Lung (tissue), 12 donors: ENCODE measurements around the gene DNER. TPM values are rescaled to one million over a fixed set of nuclear protein-coding genes. Genes with fewer than 3 reads are reported as not detected.
"Not testable (repeated sequence)": the region's sequence is repeated elsewhere in the genome, so short reads cannot be mapped to it uniquely, and the experiment has no call there.

ENCODE experiments used
- ATAC-seq: fragments of 200-7000 bp; cut with Tn5 transposase; one replicate; pipeline ENCODE4 v1.9.1; 2020; ENCODE audit warnings: moderate number of reproducible peaks; ENCODE audit not compliant: insufficient read depth, low FRiP score
- DNase-seq, 3 donors: peaks; one replicate each; pipeline ENCODE4 v3.0.0-alpha.2; 2013 to 2017
- H3K27ac ChIP-seq, 2 donors: one replicate each; pipeline ENCODE4 v1.5.1; 2013; ENCODE audit warnings: mild to moderate bottlenecking in 2 of 2, moderate library complexity in 2 of 2, control low read depth in 1 of 2, inconsistent platforms in 1 of 2, low read depth in 1 of 2, low read length in 1 of 2
- H3K27me3 ChIP-seq, 3 donors: one replicate each; pipeline ENCODE4 v1.5.1; 2013; ENCODE audit warnings: low read length in 2 of 3; ENCODE audit not compliant: control insufficient read depth in 3 of 3, insufficient read depth in 3 of 3
- H3K36me3 ChIP-seq, 4 donors: one replicate each; pipeline ENCODE4 v1.5.1; 2013; ENCODE audit warnings: low read length in 4 of 4, mild to moderate bottlenecking in 1 of 4, moderate library complexity in 1 of 4; ENCODE audit not compliant: control insufficient read depth in 4 of 4, insufficient read depth in 4 of 4
- H3K4me1 ChIP-seq, 5 donors: one replicate each; pipeline ENCODE4 v1.5.1; 2013; ENCODE audit warnings: low read length in 5 of 5, mild to moderate bottlenecking in 2 of 5, moderate library complexity in 1 of 5; ENCODE audit not compliant: control insufficient read depth in 5 of 5, insufficient read depth in 5 of 5
- H3K4me3 ChIP-seq: one replicate; pipeline ENCODE4 v1.5.1; 2013; ENCODE audit warnings: mild to moderate bottlenecking, control low read depth, moderate library complexity
- H3K9ac ChIP-seq, 2 donors: one replicate each; pipeline ENCODE4 v1.5.1; 2013; ENCODE audit warnings: low read length in 2 of 2, control low read depth in 1 of 2; ENCODE audit not compliant: insufficient read depth in 1 of 2
- H3K9me3 ChIP-seq, 4 donors: one replicate each; pipeline ENCODE4 v1.5.1; 2013; ENCODE audit warnings: low read length in 3 of 4, mild to moderate bottlenecking in 1 of 4, moderate library complexity in 1 of 4; ENCODE audit not compliant: control insufficient read depth in 4 of 4, insufficient read depth in 3 of 4
- WGBS, 2 donors: extraction: QIAGEN DNeasy Blood & Tissue Kit; methylation state at CpG; one replicate each; pipeline ENCODE4 v1.1.7; 2013; 5-methylcytosine and 5-hydroxymethylcytosine counted together
- polyA plus RNA-seq, 2 donors: library from polyadenylated mRNA; stranded (reverse); fragments of 200-250 nt; gene quantifications; one replicate each; pipeline ENCODE4 v1.2.1, GENCODE V29; 2013
- total RNA-seq, 2 donors: library from RNA; depleted of rRNA in 1 of 2; stranded (reverse); fragments of >200 nt in 1 of 2; gene quantifications; one replicate each; pipeline ENCODE4 v1.2.1, GENCODE V29; 2014 to 2021
- TF ChIP-seq, protein P1 (sequence below): IDR thresholded peaks from 2 replicates; pipeline ENCODE4 v1.5.1; 2012; ENCODE audit warnings: mild to moderate bottlenecking; ENCODE audit errors: control extremely low read depth, extremely low read depth
- donor health status: control.
- donor health status: control.
- donor health status: Bipolar disorder and iron deficiency.
- donor health status: healthy.
- donor health status: DM: yes; HTN: yes; CAD: no.

The DNER gene
- total and polyA plus RNA-seq, 4 donors, result 0.63 to 5.8 (median 3.3) TPM

- Histone ChIP-seq H3K9ac (no peak overlapping the region), H3K4me3 (no peak overlapping the region), H3K4me1 (no peaks in the 10 kb centered on the region), H3K27ac (no peak overlapping the region), H3K9me3 (no peaks in the 10 kb centered on the region), H3K36me3 (no peaks in the 10 kb centered on the region), H3K27me3 (no peaks in the 10 kb centered on the region)
- WGBS, 2 donors, result 89 to 90% methylated on average over 8 of the region's 8 CpGs
- no peak for ATAC-seq
- no peak for DNase-seq
- TF ChIP-seq, protein P1, sequence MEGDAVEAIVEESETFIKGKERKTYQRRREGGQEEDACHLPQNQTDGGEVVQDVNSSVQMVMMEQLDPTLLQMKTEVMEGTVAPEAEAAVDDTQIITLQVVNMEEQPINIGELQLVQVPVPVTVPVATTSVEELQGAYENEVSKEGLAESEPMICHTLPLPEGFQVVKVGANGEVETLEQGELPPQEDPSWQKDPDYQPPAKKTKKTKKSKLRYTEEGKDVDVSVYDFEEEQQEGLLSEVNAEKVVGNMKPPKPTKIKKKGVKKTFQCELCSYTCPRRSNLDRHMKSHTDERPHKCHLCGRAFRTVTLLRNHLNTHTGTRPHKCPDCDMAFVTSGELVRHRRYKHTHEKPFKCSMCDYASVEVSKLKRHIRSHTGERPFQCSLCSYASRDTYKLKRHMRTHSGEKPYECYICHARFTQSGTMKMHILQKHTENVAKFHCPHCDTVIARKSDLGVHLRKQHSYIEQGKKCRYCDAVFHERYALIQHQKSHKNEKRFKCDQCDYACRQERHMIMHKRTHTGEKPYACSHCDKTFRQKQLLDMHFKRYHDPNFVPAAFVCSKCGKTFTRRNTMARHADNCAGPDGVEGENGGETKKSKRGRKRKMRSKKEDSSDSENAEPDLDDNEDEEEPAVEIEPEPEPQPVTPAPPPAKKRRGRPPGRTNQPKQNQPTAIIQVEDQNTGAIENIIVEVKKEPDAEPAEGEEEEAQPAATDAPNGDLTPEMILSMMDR, result no peak
Observed at GRCh38 chr2:229340086-229340760, 374.1 kb downstream of the DNER start.

DNA sequence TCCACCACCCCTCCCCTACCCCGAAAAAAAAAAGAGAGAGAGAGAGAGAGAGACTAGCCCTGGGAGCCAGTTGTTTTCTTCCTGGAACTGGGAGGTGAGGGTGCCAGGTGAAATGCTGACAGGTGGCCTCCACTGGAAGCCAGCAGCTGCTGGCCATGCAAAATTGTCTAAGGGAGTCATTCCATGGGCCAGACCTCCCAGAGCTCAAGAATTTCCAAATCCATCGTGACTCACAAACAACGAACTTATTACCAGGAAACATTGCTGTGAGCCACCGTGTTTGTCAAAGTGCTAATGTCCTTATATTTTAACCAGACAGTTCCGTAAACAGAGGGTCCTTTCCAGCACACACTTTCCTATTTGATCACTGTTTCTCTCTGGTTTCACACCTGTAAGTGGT, 374.7 kb downstream of the DNER start:
- no peaks in the 10 kb centered on the region for H3K9me3 ChIP-seq
- H3K27ac ChIP-seq, result no peak overlapping the region
- ATAC-seq, result no peak
- no peaks in the 10 kb centered on the region for H3K27me3 ChIP-seq
- H3K36me3 ChIP-seq, result no peaks in the 10 kb centered on the region
- no peak overlapping the region for H3K4me3 ChIP-seq
- no peaks in the 10 kb centered on the region for H3K4me1 ChIP-seq
- WGBS, 2 donors, result 85 to 91% methylated on average over 5 of the region's 5 CpGs
- no peak for DNase-seq
- TF ChIP-seq, protein P1, result no peak
- no peak overlapping the region for H3K9ac ChIP-seq

- ATAC-seq, H3K4me3 ChIP-seq, H3K9ac ChIP-seq, H3K36me3 ChIP-seq, H3K27ac ChIP-seq, H3K27me3 ChIP-seq, DNase-seq, H3K4me1 ChIP-seq, H3K9me3 ChIP-seq: not testable (repeated sequence)
- 92 to 96% methylated on average over 4 of the region's 4 CpGs for WGBS, 2 donors
Observed at GRCh38 chr2:229339171-229339570, 375.2 kb downstream of the DNER start.

DNA sequence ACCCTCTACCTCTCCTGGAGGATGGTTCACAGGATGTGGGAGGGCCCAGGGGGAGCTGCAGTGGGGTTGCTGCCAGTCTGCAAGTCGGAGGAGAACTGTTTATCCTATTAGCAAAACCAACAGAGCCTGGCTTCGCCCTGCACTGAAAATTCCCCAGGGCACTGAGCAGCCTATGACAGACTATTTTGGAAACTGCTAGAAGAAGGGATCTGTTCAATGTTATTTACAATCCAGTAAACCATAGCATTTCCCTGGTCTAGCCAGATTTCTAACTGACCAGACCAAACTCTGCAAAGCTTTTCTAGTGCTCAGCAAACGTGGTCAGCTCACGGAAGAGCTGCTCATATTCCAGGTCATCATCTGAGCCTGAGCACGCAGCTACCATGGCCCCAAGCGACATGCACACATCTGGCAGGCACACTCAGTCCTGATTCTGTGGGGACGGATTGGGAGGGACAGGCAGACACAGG, 378.4 kb downstream of the DNER start:
- no peak for ATAC-seq

More for the DNA sequence above, 378.4 kb downstream of the DNER start:
- 76 to 80% methylated on average over 7 of the region's 7 CpGs for WGBS, 2 donors
- TF ChIP-seq, protein P1, result no peak
- H3K4me1 ChIP-seq, result peaks cover 0 to 1% (median 0%) of the 10 kb centered on the region in 5 donors
- DNase-seq, result no peak
- no peaks in the 10 kb centered on the region for H3K27me3 ChIP-seq
- H3K4me3 ChIP-seq, result no peak overlapping the region
- no peaks in the 10 kb centered on the region for H3K36me3 ChIP-seq
- H3K9me3 ChIP-seq, result no peaks in the 10 kb centered on the region
- no peak overlapping the region for H3K9ac ChIP-seq
- H3K27ac ChIP-seq, result no peak overlapping the region
